ENCODE results near the gene SHOX.
"Not testable (repeated sequence)": the region's sequence is repeated elsewhere in the genome, so short reads cannot be mapped to it uniquely, and the experiment has no call there.

SHOX gene

DNA sequence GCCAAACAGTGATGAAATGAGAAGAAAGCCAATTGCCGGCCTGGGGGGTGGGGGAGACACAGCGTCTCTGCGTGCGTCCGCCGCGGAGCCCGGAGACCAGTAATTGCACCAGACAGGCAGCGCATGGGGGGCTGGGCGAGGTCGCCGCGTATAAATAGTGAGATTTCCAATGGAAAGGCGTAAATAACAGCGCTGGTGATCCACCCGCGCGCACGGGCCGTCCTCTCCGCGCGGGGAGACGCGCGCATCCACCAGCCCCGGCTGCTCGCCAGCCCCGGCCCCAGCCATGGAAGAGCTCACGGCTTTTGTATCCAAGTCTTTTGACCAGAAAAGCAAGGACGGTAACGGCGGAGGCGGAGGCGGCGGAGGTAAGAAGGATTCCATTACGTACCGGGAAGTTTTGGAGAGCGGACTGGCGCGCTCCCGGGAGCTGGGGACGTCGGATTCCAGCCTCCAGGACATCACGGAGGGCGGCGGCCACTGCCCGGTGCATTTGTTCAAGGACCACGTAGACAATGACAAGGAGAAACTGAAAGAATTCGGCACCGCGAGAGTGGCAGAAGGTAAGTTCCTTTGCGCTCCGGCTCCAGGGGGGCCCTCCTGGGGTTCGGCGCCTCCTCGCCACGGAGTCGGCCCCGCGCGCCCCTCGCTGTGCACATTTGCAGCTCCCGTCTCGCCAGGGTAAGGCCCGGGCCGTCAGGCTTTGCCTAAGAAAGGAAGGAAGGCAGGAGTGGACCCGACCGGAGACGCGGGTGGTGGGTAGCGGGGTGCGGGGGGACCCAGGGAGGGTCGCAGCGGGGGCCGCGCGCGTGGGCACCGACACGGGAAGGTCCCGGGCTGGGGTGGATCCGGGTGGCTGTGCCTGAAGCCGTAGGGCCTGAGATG, at the start of gene SHOX:
Gene SHOX (plus strand): TSS at position 180 of the 885 bp plus-strand sequence. CDS start 107 bp downstream, at position 287.
- DNase-seq (ENCODE audit: low read depth in 2 of 2), result peak in 1 of 2 experiments; percentile 23

DNA sequence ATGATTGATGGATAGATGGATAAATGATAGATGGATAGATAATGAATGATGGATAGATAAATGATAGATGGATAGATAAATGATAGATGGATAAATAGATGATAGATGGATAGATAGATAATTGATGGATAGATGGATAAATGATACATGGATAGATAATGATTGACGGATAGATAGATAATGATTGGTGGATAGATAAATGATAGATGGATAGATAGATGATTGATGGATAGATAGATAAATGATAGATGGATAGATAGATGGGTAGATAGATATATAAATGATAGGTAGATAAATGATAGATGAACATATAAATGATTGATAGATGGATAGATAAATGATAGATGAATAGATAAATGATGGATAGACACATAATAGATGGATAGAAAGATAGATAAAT, 49.5 kb upstream of the SHOX start:
- no peak for DNase-seq (ENCODE audit: low read depth in 2 of 2)

GRCh38 chrX:581720-582298, 48.8 kb upstream of the SHOX start:
- no peak for DNase-seq (ENCODE audit: low read depth in 2 of 2)

DNA sequence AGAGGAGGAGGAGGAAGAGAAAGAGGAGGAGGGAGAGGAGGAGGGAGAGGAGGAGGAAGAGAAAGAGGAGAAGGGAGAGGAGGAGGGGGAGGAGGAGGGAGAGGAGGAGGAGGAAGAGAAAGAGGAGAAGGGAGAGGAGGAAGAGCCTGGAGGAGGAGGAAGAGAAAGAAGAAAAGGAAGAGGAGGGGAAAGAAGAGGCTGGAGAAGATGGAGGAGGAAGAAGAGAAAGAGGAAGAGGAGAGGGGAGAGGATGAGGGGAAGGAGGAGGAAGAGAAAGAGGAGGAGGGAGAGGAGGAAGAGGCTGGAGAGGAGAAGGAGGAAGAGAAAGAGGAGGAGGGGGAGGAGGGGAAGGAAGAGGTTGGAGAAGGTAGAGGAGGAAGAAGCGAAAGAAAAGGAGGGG, 46.0 kb upstream of the SHOX start:
- DNase-seq (ENCODE audit: low read depth in 2 of 2), result no peak

- no peak for DNase-seq (ENCODE audit: low read depth in 2 of 2)
Observed at GRCh38 chrX:585115-585808, 45.3 kb upstream of the SHOX start.

- no peak for DNase-seq (ENCODE audit: low read depth in 2 of 2)
Observed at GRCh38 chrX:586351-586750, 44.2 kb upstream of the SHOX start.

DNA sequence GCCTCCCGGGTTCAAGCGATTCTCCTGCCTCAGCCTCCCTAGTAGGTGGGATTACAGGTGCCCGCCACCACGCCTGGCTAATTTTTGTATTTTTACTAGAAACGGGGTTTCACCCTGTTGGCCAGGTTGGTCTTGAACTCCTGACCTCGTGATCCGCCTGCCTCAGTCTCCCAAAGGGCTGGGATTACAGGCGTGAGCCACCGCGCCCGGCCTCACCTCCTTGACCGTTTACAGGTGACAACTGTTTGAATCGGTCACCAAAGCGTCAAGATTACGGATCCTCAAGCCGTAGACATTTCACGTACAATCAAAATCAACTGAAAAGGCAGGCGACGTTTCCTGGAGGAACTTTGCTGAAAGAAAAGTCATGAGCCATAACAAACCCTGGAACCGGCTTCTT, 41.3 kb upstream of the SHOX start:
- not testable (repeated sequence) for DNase-seq (ENCODE audit: low read depth in 2 of 2)

GRCh38 chrX:590693-591404, 39.7 kb upstream of the SHOX start:
- no peak for DNase-seq (ENCODE audit: low read depth in 2 of 2)

- no peak for DNase-seq (ENCODE audit: low read depth in 2 of 2)
Observed at GRCh38 chrX:599837-600715, 30.5 kb upstream of the SHOX start.

DNA sequence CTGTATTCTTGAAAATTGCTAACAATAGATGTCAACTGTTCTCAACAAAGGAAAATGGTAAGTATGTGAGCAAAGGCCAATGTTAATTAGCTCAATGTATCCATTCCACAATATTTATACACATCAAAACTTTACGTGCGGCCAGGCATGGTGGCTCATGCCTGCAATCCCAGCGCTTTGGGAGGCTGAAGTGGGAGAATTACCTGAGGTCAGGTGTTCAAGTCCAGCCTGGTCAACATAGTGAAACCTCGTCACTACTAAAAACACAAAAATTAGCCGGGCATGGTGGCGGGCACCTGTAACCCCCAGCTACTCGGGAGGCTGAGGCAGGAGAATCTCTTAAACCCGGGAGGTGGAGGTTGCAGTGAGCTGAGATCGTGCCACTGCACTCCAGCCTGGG, 27.6 kb upstream of the SHOX start:
- DNase-seq (ENCODE audit: low read depth in 2 of 2), result not testable (repeated sequence)

DNA sequence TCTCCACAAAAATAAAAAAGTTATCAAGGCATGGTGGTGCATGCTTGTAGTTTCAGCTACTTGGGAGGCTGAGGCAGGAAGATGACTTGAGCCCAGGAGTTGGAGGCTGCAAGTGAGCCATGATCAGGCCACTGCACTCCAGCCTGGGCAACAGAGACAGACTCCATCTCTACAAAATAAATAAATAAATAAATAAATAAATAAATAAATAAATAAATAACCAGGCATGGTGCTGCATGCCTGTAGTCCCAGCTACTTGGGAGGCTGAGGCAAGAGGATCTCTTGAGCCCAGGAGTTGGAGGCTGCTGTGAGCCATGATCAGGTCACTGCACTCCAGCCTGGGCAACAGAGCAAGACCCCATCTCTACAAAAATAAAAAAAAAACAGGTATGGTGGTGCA, 26.0 kb upstream of the SHOX start:
- not testable (repeated sequence) for DNase-seq (ENCODE audit: low read depth in 2 of 2)

DNA sequence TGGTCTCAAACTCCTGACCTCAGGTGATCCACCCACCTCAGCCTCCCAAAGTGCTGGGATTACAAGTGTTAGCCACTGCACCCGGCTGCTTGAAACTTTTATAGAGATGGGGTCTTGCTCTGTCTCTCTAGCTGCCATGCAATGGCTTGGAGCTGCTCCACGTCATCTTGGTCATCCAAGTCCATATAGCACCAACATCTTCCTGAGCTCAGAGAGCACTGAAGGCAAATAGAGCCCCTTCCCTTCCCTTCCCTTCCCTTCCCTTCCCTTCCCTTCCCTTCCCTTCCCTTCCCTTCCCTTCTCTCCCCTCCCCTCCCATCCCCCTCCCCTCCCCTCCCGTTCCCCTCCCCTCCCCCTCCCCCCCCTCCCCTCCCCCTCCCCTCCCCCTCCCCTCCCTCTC, 22.5 kb upstream of the SHOX start:
- DNase-seq (ENCODE audit: low read depth in 2 of 2), result not testable (repeated sequence)

DNA sequence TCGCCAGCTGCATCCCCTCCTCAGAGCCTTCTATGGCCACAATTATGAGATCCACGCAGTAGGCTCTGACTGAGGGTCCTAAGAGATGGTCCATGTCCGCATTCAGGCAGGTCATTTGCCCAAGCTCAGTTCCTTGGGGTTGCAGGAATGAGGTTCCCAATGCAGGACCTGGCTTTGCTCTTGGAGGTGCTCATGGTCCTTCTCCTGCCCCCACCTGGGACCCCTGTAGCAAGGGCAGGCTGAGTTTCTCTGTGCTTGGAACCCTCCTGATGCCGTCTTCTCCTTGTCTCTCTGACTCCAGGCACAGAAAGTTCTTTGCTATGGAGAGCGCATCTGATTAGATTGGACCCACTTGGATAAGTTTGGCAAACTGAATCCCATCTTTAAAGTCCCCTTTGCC, 16.5 kb upstream of the SHOX start:
- DNase-seq (ENCODE audit: low read depth in 2 of 2), result no peak

GRCh38 chrX:617401-617800, 13.2 kb upstream of the SHOX start:
- no peak for DNase-seq (ENCODE audit: low read depth in 2 of 2)

DNA sequence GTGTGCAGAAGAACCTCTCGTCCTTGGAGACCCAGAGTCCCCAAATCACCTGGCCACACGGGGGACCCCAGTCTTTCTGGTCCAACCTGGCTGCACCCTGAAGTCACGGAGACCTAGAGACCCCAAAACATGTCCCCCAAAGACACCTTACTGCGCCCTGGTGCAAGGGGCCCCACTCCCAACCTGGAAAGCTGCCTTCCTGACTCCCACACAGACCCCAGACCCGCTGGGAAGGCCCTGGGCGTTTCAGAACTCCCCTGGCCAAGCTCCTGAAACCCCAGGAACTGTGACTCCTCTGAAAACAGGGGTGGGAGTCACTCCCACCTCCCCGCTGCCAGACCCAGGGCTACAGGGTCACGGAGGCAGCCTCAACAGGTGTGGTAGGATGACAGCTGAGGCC, 12.7 kb upstream of the SHOX start:
- no peak for DNase-seq (ENCODE audit: low read depth in 2 of 2)

- DNase-seq (ENCODE audit: low read depth in 2 of 2), result not testable (repeated sequence)
Observed at GRCh38 chrX:618304-618703, 12.3 kb upstream of the SHOX start.

GRCh38 chrX:618761-619450, 11.7 kb upstream of the SHOX start:
- DNase-seq (ENCODE audit: low read depth in 2 of 2), result no peak

- no peak for DNase-seq (ENCODE audit: low read depth in 2 of 2)
Observed at GRCh38 chrX:619451-619811, 11.2 kb upstream of the SHOX start.

GRCh38 chrX:619812-620531, 10.6 kb upstream of the SHOX start:
- no peak for DNase-seq (ENCODE audit: low read depth in 2 of 2)
